DOHH2 (cell line): Measurements from ENCODE around the gene INSRR.
A peak's percentile ranks its signal among the peaks of the same experiment; 100 is the strongest.

Experiments used
- H3F3A ChIP-seq: fragments of 200-600 bp; sonication (generic), shearing (Covaris generic); 2 replicates; pipeline ENCODE4 v1.6.0; 2016; ENCODE audit warnings: antibody characterized with exemption, mild to moderate bottlenecking; ENCODE audit not compliant: control insufficient read depth, insufficient read depth
- H3K27ac ChIP-seq: fragments of 200-600 bp; sonication (generic); 2 replicates; pipeline ENCODE4 v1.5.1; 2014; ENCODE audit warnings: low read depth, mild to moderate bottlenecking, low read length, moderate library complexity
- H3K27me3 ChIP-seq: fragments of 200-600 bp; sonication (generic); 2 replicates; pipeline ENCODE4 v1.6.1; 2014; ENCODE audit warnings: mild to moderate bottlenecking, low read length, mixed read lengths; ENCODE audit not compliant: control insufficient read depth
- H3K36me3 ChIP-seq: fragments of 200-600 bp; sonication (generic); 2 replicates; pipeline ENCODE4 v1.6.1; 2014; ENCODE audit warnings: mild to moderate bottlenecking, low read length, moderate library complexity, mixed read lengths; ENCODE audit not compliant: control insufficient read depth
- H3K4me1 ChIP-seq: fragments of 200-600 bp; sonication (generic); 2 replicates; pipeline ENCODE4 v1.6.1; 2014; ENCODE audit warnings: mild to moderate bottlenecking, low read length, mixed read lengths; ENCODE audit not compliant: control insufficient read depth
- H3K4me2 ChIP-seq: fragments of 200-600 bp; sonication (generic); 2 replicates; pipeline ENCODE4 v1.6.0; 2014; ENCODE audit warnings: mild to moderate bottlenecking, low read length, moderate library complexity
- H3K4me3 ChIP-seq: fragments of 200-600 bp; sonication (generic); 2 replicates; pipeline ENCODE4 v1.5.1; 2014; ENCODE audit warnings: mild to moderate bottlenecking, low read length, mixed read lengths
- H3K79me2 ChIP-seq: fragments of 200-600 bp; sonication (generic); 2 replicates; pipeline ENCODE4 v1.6.1; 2014; ENCODE audit warnings: mild to moderate bottlenecking, low read length, mixed read lengths; ENCODE audit not compliant: control insufficient read depth
- H3K9me2 ChIP-seq: fragments of 200-600 bp; sonication (generic); replicated peaks from 2 replicates; pipeline ENCODE4 v1.6.1; 2014; ENCODE audit warnings: mild to moderate bottlenecking, low read length, mixed read lengths; ENCODE audit not compliant: control insufficient read depth
- H3K9me3 ChIP-seq: fragments of 200-600 bp; sonication (generic); 2 replicates; pipeline ENCODE4 v1.6.1; 2014; ENCODE audit warnings: antibody characterized with exemption, low read length, mixed read lengths; ENCODE audit not compliant: control insufficient read depth, insufficient read depth
- H4K20me1 ChIP-seq: fragments of 200-600 bp; sonication (generic); 2 replicates; pipeline ENCODE4 v1.6.0; 2014; ENCODE audit warnings: low read depth, mild to moderate bottlenecking, antibody characterized with exemption, low read length, moderate library complexity; ENCODE audit not compliant: control insufficient read depth, insufficient read depth
- CTCF ChIP-seq: fragments of 200-600 bp; sonication (generic); IDR thresholded peaks from one replicate; pipeline ENCODE4 v1.5.1; 2014; ENCODE audit warnings: antibody characterized with exemption, mild to moderate bottlenecking, low read depth, low read length; ENCODE audit not compliant: poor library complexity, severe bottlenecking
- EZH2phosphoT487 ChIP-seq: fragments of 200-600 bp; sonication (generic); IDR thresholded peaks from 2 replicates; pipeline ENCODE4 v1.6.1; 2017; ENCODE audit warnings: borderline replicate concordance, mild to moderate bottlenecking, antibody characterized with exemption, low read length, moderate library complexity, mixed read lengths

Gene INSRR

DNA sequence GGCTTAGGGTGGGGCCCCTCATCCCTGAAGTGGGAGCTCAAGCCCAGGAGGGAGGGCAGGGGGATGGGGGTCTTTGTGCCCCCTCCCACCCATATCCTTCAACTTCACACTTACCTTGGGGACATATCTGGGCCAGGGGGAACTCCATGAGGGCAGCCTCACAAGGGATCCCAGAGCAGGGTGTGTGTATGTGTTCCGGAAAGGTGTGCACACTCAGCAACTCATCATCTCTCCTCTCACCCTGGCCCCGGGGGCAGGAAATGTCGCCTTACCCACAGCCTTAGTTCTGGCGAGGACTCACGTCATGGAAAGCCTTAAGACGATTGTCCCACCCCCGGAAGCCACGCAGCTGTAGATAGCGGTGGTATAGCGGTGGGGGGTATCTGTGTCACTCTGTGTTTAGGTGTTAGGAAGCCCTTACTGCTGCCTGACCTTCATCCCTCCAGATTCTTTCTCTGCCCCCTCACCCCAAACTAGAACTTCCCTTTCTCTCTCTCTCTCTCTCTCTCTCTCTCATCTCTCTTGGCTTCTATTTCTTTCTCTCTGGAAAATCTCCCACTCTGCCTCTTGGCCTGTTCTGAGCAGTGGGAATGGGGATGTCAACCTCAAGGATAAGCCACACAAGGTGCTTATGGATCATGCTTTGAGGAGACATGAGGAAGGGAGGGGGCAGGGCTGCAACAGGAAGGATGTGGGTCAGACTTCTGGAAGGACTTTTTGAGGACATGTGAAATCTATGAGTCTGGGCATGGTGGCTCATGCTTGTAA is 42.2 kb downstream of the INSRR start, which contains the start of gene SH2D2A:
TSS of gene SH2D2A (minus strand) at position 288 of the 768 bp plus-strand sequence. CDS start at position 148, 140 bp downstream.
- peak within 1 kb of the TSS; percentile 39 for H3K27ac ChIP-seq
- H3K27me3 ChIP-seq, result peaks cover 10% of the 10 kb centered on the region
- peak within 1 kb of the TSS; percentile 75 for H3K4me2 ChIP-seq
- peak within 1 kb of the TSS; percentile 61 for H3K4me3 ChIP-seq
- peaks cover 27% of the 10 kb centered on the region for H3K4me1 ChIP-seq
- no peaks in the 10 kb centered on the region for H3K9me3 ChIP-seq
- peaks cover 5% of the 10 kb centered on the region for H3F3A ChIP-seq
- no peaks in the 10 kb centered on the region for H3K9me2 ChIP-seq
- no peak for TF ChIP-seq EZH2phosphoT487
- no peak for TF ChIP-seq CTCF
- no peaks in the 10 kb centered on the region for H3K36me3 ChIP-seq
- H4K20me1 ChIP-seq, result no peaks in the 10 kb centered on the region
- H3K79me2 ChIP-seq, result no peaks in the 10 kb centered on the region

GRCh38 chr1:156815961-156816422 is 42.9 kb downstream of the INSRR start:
- Histone ChIP-seq H3K36me3 (no peaks in the 10 kb centered on the region), H4K20me1 (no peaks in the 10 kb centered on the region), H3K27me3 (peaks cover 2% of the 10 kb centered on the region), H3K9me2 (no peaks in the 10 kb centered on the region), H3F3A (peaks cover 5% of the 10 kb centered on the region), H3K79me2 (no peaks in the 10 kb centered on the region), H3K4me3 (peak overlapping the region; percentile 61), H3K4me1 (peaks cover 27% of the 10 kb centered on the region), H3K4me2 (peak overlapping the region; percentile 75), H3K9me3 (no peaks in the 10 kb centered on the region), H3K27ac (no peak overlapping the region)
- TF ChIP-seq CTCF (no peak), EZH2phosphoT487 (no peak)

DNA sequence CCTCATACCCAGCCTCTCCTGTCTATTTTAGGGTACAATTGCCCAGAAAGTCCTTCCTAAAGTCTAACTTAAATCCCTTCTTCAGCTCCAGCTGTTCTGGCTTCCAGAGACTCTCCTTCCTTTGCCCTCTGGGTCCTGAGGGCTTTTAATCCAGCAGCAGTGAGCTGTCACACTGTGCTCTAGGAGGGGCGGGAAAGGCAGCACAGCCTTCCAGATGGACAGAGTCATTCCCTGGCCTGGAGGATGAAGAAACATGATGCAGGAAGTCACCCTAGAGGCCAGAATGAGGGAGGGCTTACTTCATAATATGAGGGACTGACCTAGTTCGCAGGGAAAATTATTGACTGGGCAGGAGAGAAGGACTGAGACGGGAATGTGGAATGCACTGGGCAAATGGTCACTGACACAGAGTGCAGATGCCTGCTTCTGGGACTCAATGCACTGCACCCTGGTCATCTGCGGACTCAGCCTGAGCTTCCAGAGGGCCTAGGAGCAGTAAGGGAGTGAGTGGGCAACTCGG is 43.5 kb downstream of the INSRR start:
- H3K27ac ChIP-seq, result no peak overlapping the region
- no peaks in the 10 kb centered on the region for H3K79me2 ChIP-seq
- no peaks in the 10 kb centered on the region for H3K27me3 ChIP-seq
- H3K9me3 ChIP-seq, result no peaks in the 10 kb centered on the region
- no peaks in the 10 kb centered on the region for H4K20me1 ChIP-seq
- no peak overlapping the region for H3K4me3 ChIP-seq
- H3K36me3 ChIP-seq, result no peaks in the 10 kb centered on the region
- peaks cover 27% of the 10 kb centered on the region for H3K4me1 ChIP-seq
- TF ChIP-seq EZH2phosphoT487, result no peak
- no peak for TF ChIP-seq CTCF
- H3F3A ChIP-seq, result peaks cover 5% of the 10 kb centered on the region
- H3K9me2 ChIP-seq, result no peaks in the 10 kb centered on the region
- H3K4me2 ChIP-seq, result no peak overlapping the region
